Prostate gland (tissue), 1 donor: Measurements from ENCODE around the gene IQGAP1.

Experiments used
- POLR2A ChIP-seq: fragments of 450-650 bp; IDR thresholded peaks from one replicate; pipeline ENCODE4 v1.6.1; 2016; ENCODE audit warnings: antibody characterized with exemption, mild to moderate bottlenecking
- POLR2AphosphoS5 ChIP-seq: sonication (generic); formaldehyde crosslinking; IDR thresholded peaks from one replicate; pipeline ENCODE4 v1.6.1; 2017; ENCODE audit warnings: antibody characterized with exemption

- TF ChIP-seq POLR2AphosphoS5 (no peak), POLR2A (no peak)
Observed at GRCh38 chr15:90465930-90466567, 78.0 kb downstream of the IQGAP1 start.
